HepG2 (cell line): ENCODE data around the gene CIROP. TPM values are rescaled to one million over a fixed set of nuclear protein-coding genes. Genes with fewer than 3 reads are reported as not detected.

Experiments used
- KDM5A ChIP-seq: fragments of 200-600 bp; sonication (generic); IDR thresholded peaks from 2 replicates; pipeline ENCODE4 v1.7.0; 2018; ENCODE audit warnings: antibody characterized with exemption, mild to moderate bottlenecking, low read length, borderline replicate concordance
- PLRG1 ChIP-seq: fragments of 450-650 bp; conservative IDR thresholded peaks from 2 replicates; pipeline ENCODE4 v1.6.1; 2016
- PPARG ChIP-seq: conservative IDR thresholded peaks from 2 replicates; pipeline ENCODE4 v1.6.1; 2016; ENCODE audit warnings: missing biosample characterization, missing genetic modification reagents
- SRF ChIP-seq: IDR thresholded peaks from 2 replicates; pipeline ENCODE4 v1.6.1; 2011; ENCODE audit warnings: mild to moderate bottlenecking, low read depth, low read length, moderate library complexity
- TSC22D2 ChIP-seq: sonication (generic); formaldehyde crosslinking; IDR thresholded peaks from 2 replicates; pipeline ENCODE4 v1.5.1; 2020; ENCODE audit warnings: missing genetic modification reagents, mild to moderate bottlenecking, borderline replicate concordance
- U2AF1 ChIP-seq: fragments of 200-400 bp; formaldehyde crosslinking; optimal IDR thresholded peaks from 2 replicates; pipeline ENCODE3; 2017; ENCODE audit warnings: mild to moderate bottlenecking, low read depth, low read length
- XBP1 ChIP-seq: sonication (generic); formaldehyde crosslinking; IDR thresholded peaks from 2 replicates; pipeline ENCODE4 v1.5.0; 2020; ENCODE audit warnings: missing genetic modification reagents
- ZNF205 ChIP-seq: IDR thresholded peaks from 2 replicates; pipeline ENCODE4 v1.6.1; 2018; ENCODE audit warnings: missing biosample characterization, missing genetic modification reagents
- ZNF569 ChIP-seq: sonication (generic); formaldehyde crosslinking; IDR thresholded peaks from 2 replicates; pipeline ENCODE4 v1.5.0; 2020; ENCODE audit warnings: mild to moderate bottlenecking, missing genetic modification reagents, moderate library complexity, borderline replicate concordance
- ZNF672 ChIP-seq: sonication (generic); formaldehyde crosslinking; IDR thresholded peaks from 2 replicates; pipeline ENCODE4 v1.8.1; 2022; ENCODE audit warnings: missing genetic modification reagents
- ZNF780A ChIP-seq: sonication (generic); formaldehyde crosslinking; IDR thresholded peaks from 2 replicates; pipeline ENCODE4 v1.8.0; 2022; ENCODE audit warnings: mild to moderate bottlenecking, missing genetic modification reagents, moderate library complexity
- polyA plus RNA-seq, 8 experiments: library from polyadenylated mRNA; depleted of rRNA in 3 of 8; stranded (reverse) in 7 of 8; unstranded in 1 of 8; fragments of >200 nt; fragmentation: Illumina TruSeq in 4 of 8; extraction: Trizol in 4 of 8; gene quantifications; 2 replicates each; pipeline versions ENCODE4 v1.2.1 to v1.2.3, GENCODE V29; 2011 to 2016; ENCODE audit warnings: low read depth in 4 of 8, missing spikeins in 1 of 8, mixed read lengths in 1 of 8; ENCODE audit not compliant: insufficient read depth in 1 of 8
- total RNA-seq, 5 experiments: library from RNA; depleted of rRNA; stranded (reverse); fragments of >200 nt; fragmentation: Illumina TruSeq; extraction: Trizol; gene quantifications; 2 replicates each; pipeline ENCODE4 v1.2.3, GENCODE V29; 2016; ENCODE audit warnings: low read depth in 1 of 5
- TF ChIP-seq, protein P1 (sequence below): sonication (generic); formaldehyde crosslinking; IDR thresholded peaks from one replicate; pipeline ENCODE4 v1.5.1; 2020; ENCODE audit warnings: mild to moderate bottlenecking, missing genetic modification reagents; ENCODE audit errors: not compliant biosample characterization
- TF ChIP-seq, protein P2 (sequence below): sonication (generic); formaldehyde crosslinking; IDR thresholded peaks from 2 replicates; pipeline ENCODE4 v1.4.0; 2020; ENCODE audit warnings: missing genetic modification reagents, borderline replicate concordance
- TF ChIP-seq, protein P3 (sequence below): IDR thresholded peaks from 2 replicates; pipeline ENCODE4 v1.6.1; 2018; ENCODE audit warnings: missing genetic modification reagents, mild to moderate bottlenecking, missing compliant biosample characterization
- TF ChIP-seq, protein P4 (sequence below): sonication (generic); formaldehyde crosslinking; IDR thresholded peaks from 2 replicates; pipeline ENCODE4 v1.9.0; 2021; ENCODE audit warnings: missing genetic modification reagents, mild to moderate bottlenecking, borderline replicate concordance

CIROP gene
- total and polyA plus RNA-seq, 2 of the 13 experiments (the other 11 are each of a cell fraction or from before 2014, with no cell fraction given), result 0.07 TPM; not detected in 1

DNA sequence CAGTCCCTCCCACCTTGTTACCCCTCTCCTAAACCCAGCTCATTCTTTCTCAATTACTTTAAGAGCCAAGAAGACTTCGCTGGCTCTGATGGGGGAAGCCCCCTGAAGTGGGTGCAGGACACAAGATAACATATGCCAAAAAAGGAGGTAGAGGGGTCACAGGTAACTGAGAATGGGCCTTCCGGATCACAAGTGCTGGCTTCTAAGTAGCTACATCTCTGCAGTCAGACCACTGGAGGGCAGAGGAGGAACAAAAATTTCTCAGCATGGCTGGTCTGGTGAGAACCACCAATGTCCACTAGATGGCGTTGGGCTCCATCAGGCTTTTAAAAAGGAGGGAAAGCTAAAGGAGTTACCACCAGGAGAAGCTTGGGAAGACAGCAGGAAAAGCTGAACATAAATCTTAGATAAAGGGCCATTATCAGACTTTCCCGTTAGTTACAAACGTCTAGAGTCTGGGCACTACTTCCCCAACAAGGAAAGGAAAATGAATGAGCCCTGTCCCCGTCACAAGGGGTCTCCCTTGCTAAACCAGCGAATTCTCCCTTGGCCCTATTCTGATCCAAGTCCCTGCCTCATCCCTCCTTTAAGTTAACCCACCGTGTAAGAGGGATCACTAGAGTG lies 35.9 kb downstream of the CIROP start (continued):
- TF ChIP-seq, protein P1, sequence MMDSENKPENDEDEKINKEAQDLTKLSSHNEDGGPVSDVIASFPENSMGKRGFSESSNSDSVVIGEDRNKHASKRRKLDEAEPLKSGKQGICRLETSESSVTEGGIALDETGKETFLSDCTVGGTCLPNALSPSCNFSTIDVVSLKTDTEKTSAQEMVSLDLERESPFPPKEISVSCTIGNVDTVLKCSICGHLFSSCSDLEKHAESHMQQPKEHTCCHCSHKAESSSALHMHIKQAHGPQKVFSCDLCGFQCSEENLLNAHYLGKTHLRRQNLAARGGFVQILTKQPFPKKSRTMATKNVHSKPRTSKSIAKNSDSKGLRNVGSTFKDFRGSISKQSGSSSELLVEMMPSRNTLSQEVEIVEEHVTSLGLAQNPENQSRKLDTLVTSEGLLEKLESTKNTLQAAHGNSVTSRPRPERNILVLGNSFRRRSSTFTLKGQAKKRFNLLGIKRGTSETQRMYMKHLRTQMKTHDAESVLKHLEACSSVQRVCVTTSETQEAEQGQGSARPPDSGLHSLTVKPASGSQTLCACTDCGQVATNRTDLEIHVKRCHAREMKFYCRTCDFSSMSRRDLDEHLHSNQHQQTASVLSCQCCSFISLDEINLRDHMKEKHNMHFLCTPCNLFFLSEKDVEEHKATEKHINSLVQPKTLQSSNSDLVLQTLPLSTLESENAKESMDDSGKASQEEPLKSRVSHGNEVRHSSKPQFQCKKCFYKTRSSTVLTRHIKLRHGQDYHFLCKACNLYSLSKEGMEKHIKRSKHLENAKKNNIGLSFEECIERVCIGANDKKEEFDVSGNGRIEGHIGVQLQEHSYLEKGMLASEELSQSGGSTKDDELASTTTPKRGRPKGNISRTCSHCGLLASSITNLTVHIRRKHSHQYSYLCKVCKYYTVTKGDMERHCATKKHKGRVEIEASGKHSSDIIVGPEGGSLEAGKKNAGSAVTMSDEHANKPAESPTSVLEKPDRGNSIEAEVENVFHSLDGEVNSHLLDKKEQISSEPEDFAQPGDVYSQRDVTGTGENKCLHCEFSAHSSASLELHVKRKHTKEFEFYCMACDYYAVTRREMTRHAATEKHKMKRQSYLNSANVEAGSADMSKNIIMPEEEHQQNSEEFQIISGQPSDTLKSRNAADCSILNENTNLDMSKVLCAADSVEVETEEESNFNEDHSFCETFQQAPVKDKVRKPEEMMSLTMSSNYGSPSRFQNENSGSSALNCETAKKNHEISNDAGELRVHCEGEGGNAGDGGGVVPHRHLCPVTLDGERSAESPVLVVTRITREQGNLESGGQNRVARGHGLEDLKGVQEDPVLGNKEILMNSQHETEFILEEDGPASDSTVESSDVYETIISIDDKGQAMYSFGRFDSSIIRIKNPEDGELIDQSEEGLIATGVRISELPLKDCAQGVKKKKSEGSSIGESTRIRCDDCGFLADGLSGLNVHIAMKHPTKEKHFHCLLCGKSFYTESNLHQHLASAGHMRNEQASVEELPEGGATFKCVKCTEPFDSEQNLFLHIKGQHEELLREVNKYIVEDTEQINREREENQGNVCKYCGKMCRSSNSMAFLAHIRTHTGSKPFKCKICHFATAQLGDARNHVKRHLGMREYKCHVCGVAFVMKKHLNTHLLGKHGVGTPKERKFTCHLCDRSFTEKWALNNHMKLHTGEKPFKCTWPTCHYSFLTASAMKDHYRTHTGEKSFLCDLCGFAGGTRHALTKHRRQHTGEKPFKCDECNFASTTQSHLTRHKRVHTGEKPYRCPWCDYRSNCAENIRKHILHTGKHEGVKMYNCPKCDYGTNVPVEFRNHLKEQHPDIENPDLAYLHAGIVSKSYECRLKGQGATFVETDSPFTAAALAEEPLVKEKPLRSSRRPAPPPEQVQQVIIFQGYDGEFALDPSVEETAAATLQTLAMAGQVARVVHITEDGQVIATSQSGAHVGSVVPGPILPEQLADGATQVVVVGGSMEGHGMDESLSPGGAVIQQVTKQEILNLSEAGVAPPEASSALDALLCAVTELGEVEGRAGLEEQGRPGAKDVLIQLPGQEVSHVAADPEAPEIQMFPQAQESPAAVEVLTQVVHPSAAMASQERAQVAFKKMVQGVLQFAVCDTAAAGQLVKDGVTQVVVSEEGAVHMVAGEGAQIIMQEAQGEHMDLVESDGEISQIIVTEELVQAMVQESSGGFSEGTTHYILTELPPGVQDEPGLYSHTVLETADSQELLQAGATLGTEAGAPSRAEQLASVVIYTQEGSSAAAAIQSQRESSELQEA (CRISPR knock-in tag), result no peak
- TF ChIP-seq ZNF205, result peak; percentile 68
- no peak for TF ChIP-seq ZNF672 (CRISPR knock-in tag)
- no peak for TF ChIP-seq PLRG1
- TF ChIP-seq, protein P2, sequence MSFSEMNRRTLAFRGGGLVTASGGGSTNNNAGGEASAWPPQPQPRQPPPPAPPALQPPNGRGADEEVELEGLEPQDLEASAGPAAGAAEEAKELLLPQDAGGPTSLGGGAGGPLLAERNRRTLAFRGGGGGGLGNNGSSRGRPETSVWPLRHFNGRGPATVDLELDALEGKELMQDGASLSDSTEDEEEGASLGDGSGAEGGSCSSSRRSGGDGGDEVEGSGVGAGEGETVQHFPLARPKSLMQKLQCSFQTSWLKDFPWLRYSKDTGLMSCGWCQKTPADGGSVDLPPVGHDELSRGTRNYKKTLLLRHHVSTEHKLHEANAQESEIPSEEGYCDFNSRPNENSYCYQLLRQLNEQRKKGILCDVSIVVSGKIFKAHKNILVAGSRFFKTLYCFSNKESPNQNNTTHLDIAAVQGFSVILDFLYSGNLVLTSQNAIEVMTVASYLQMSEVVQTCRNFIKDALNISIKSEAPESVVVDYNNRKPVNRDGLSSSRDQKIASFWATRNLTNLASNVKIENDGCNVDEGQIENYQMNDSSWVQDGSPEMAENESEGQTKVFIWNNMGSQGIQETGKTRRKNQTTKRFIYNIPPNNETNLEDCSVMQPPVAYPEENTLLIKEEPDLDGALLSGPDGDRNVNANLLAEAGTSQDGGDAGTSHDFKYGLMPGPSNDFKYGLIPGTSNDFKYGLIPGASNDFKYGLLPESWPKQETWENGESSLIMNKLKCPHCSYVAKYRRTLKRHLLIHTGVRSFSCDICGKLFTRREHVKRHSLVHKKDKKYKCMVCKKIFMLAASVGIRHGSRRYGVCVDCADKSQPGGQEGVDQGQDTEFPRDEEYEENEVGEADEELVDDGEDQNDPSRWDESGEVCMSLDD (CRISPR knock-in tag), result no peak
- peak; percentile 23; the same call in 1 of the 2 replicates for TF ChIP-seq SRF
- no peak for TF ChIP-seq XBP1
- TF ChIP-seq, protein P3, sequence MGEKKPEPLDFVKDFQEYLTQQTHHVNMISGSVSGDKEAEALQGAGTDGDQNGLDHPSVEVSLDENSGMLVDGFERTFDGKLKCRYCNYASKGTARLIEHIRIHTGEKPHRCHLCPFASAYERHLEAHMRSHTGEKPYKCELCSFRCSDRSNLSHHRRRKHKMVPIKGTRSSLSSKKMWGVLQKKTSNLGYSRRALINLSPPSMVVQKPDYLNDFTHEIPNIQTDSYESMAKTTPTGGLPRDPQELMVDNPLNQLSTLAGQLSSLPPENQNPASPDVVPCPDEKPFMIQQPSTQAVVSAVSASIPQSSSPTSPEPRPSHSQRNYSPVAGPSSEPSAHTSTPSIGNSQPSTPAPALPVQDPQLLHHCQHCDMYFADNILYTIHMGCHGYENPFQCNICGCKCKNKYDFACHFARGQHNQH, result peak; percentile 81; the same call in 1 of the 2 replicates
- peak; percentile 61 for TF ChIP-seq U2AF1
- peak; percentile 53; the same call in 1 of the 2 replicates for TF ChIP-seq TSC22D2 (CRISPR knock-in tag)
- TF ChIP-seq, protein P4, sequence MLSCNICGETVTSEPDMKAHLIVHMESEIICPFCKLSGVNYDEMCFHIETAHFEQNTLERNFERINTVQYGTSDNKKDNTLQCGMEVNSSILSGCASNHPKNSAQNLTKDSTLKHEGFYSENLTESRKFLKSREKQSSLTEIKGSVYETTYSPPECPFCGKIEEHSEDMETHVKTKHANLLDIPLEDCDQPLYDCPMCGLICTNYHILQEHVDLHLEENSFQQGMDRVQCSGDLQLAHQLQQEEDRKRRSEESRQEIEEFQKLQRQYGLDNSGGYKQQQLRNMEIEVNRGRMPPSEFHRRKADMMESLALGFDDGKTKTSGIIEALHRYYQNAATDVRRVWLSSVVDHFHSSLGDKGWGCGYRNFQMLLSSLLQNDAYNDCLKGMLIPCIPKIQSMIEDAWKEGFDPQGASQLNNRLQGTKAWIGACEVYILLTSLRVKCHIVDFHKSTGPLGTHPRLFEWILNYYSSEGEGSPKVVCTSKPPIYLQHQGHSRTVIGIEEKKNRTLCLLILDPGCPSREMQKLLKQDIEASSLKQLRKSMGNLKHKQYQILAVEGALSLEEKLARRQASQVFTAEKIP (CRISPR knock-in tag), result no peak
- peak; percentile 53; the same call in 1 of the 2 replicates for TF ChIP-seq ZNF780A (CRISPR knock-in tag)
- TF ChIP-seq KDM5A, result no peak
- peak; percentile 77 for TF ChIP-seq PPARG (CRISPR knock-in tag)
- TF ChIP-seq ZNF569 (CRISPR knock-in tag), result no peak
